Spleen (tissue), 11 donors: ENCODE data around the gene GUCY2C. TPM values are rescaled to one million over a fixed set of nuclear protein-coding genes. Genes with fewer than 3 reads are reported as not detected.

Experiments
- DNase-seq: peaks from one replicate; pipeline ENCODE4 v3.0.0-alpha.2; 2020
- H3K27ac ChIP-seq, 8 donors: fragments of 200-600 bp; sonication (generic) in 7 of 8; 1 replicate in 4 of 8; 2 replicates in 4 of 8; pipeline versions ENCODE4 v1.5.0 to v1.8.0; 2016 to 2021; ENCODE audit warnings: inconsistent platforms in 4 of 8, mild to moderate bottlenecking in 4 of 8, moderate library complexity in 1 of 8
- H3K27me3 ChIP-seq, 7 donors: fragments of 200-600 bp; sonication (generic) in 6 of 7; replicated peaks in 1 of 7; 1 replicate in 4 of 7; 2 replicates in 3 of 7; pipeline versions ENCODE4 v1.5.0 to v1.8.0; 2016 to 2021; ENCODE audit warnings: inconsistent platforms in 3 of 7, mild to moderate bottlenecking in 1 of 7
- H3K36me3 ChIP-seq, 6 donors: fragments of 200-600 bp; sonication (generic) in 5 of 6; 1 replicate in 4 of 6; 2 replicates in 2 of 6; pipeline versions ENCODE4 v1.5.0 to v1.8.0; 2016 to 2021; ENCODE audit warnings: inconsistent platforms in 2 of 6
- H3K4me1 ChIP-seq, 6 donors: fragments of 200-600 bp; sonication (generic) in 5 of 6; 1 replicate in 3 of 6; 2 replicates in 3 of 6; pipeline versions ENCODE4 v1.5.0 to v1.8.0; 2016 to 2021; ENCODE audit warnings: inconsistent platforms in 3 of 6
- H3K4me3 ChIP-seq, 8 donors: fragments of 200-600 bp; sonication (generic) in 7 of 8; 1 replicate in 4 of 8; 2 replicates in 4 of 8; pipeline versions ENCODE4 v1.5.0 to v1.8.0; 2016 to 2021; ENCODE audit warnings: inconsistent platforms in 4 of 8, mild to moderate bottlenecking in 4 of 8, moderate library complexity in 2 of 8
- H3K9me3 ChIP-seq, 8 donors: fragments of 200-600 bp; sonication (generic) in 7 of 8; 1 replicate in 4 of 8; 2 replicates in 4 of 8; pipeline versions ENCODE4 v1.5.0 to v1.8.0; 2016 to 2021; ENCODE audit warnings: inconsistent platforms in 4 of 8
- POLR2A ChIP-seq, 3 donors: fragments of 450-650 bp; IDR thresholded peaks; one replicate each; pipeline ENCODE4 v1.5.1; 2017; ENCODE audit warnings: antibody characterized with exemption in 3 of 3, mild to moderate bottlenecking in 1 of 3
- POLR2AphosphoS5 ChIP-seq, 3 donors: sonication (generic); formaldehyde crosslinking; IDR thresholded peaks; one replicate each; pipeline ENCODE4 v1.5.1; 2017; ENCODE audit warnings: antibody characterized with exemption in 3 of 3
- WGBS, 5 donors: extraction: QIAGEN DNeasy Blood & Tissue Kit in 3 of 5; methylation state at CpG; one replicate each; pipeline versions ENCODE4 v1.1.5 to v1.1.7; 2013 to 2018; 5-methylcytosine and 5-hydroxymethylcytosine counted together
- intact Hi-C: fragments of 100-400 bp; cut with DNase I; formaldehyde crosslinking; loops from one replicate; pipeline ENCODE4 v1.15.0; 2023; ENCODE audit warnings: low total_unique reads
- polyA plus RNA-seq, 3 donors: library from polyadenylated mRNA; stranded (reverse); fragments of 200-250 nt; gene quantifications; one replicate each; pipeline ENCODE4 v1.2.1, GENCODE V29; 2013
- total RNA-seq, 7 donors: library from RNA; depleted of rRNA in 3 of 7; stranded (reverse); fragments of >200 nt in 3 of 7; fragmentation: NEBNext Ultra II Directional in 4 of 7; extraction: Animal tissue kit (Norgen Biotek cat#: 25700) in 4 of 7; gene quantifications; one replicate each; pipeline versions ENCODE4 v1.1.0 to v1.2.1, GENCODE V29; 2016 to 2021
- TF ChIP-seq, protein P1 (sequence below), 11 experiments: fragments of 200-600 bp in 7 of 11; fragments of 450-650 bp in 4 of 11; sonication (generic) in 4 of 11; IDR thresholded peaks in 8 of 11; conservative IDR thresholded peaks in 3 of 11; 1 replicate in 7 of 11; 2 replicates in 4 of 11; pipeline versions ENCODE4 v1.4.0 to v1.8.0; 2016 to 2021; ENCODE audit warnings: antibody characterized with exemption in 11 of 11, inconsistent platforms in 4 of 11, mild to moderate bottlenecking in 1 of 11
- donor health status: healthy with polysubstance abuse.
- donor health status: DM: no; HTN: no; CAD: no; lungs with moderate emphysema.
- donor health status: DM: no; HTN: no; CAD: no.
- donor health status: Bipolar disorder and iron deficiency.
- donor health status: healthy.
- donor health status: DM: no; HTN: no; CAD: no.
- donor health status: DM: yes; HTN: yes; CAD: no.

The GUCY2C gene
- total and polyA plus RNA-seq, 10 donors = 0.19 to 0.35 (median 0.26) TPM; not detected in 7

DNA sequence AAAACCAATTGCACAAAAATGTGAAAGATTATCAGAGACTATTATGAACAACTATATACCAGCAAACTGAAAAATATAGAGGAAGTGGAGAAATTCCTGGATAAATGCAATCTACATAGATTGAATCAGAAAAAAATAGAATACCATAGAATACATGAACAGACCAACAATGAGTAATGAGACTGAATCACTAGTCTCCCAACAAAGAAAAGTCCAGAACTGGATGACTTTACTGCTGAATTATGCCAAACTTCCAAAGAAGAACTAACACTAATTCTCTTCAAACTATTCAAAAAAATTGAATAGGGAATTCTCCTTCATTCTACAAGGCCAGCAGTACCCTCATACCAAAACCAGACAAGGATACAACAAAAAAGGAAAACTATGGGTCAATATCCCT, 60.6 kb downstream of the GUCY2C start:
- Histone ChIP-seq H3K27ac (no peak overlapping the region), H3K4me1 (no peaks in the 10 kb centered on the region)
- intact Hi-C loops = no loop called here

DNA sequence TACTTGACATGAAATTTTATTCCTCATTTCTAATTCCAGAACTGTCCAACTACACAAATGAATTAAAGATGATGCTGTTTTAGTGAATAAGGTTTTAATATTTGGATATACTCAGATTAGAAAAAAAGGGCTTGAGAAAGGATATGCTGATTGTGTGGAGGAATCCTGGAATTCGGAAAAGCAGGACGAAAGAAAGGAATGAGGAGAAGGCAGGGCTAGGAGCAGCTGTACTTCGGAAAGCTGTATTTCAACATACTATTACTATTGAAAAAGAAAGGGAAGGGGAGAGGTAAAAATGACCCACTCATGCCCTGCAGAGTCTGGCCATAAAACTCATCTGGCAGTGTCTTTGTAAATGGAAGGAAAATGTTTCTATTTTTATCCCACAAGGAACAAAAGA, 65.6 kb downstream of the GUCY2C start:
- intact Hi-C loops = no loop called here

More for the DNA sequence above, 60.6 kb downstream of the GUCY2C start:
- H3K9me3 ChIP-seq = peaks cover 0 to 14% (median 10%) of the 10 kb centered on the region in 8 donors
- H3K36me3 ChIP-seq = no peaks in the 10 kb centered on the region
- H3K27me3 ChIP-seq = no peaks in the 10 kb centered on the region
- H3K4me3 ChIP-seq = no peak overlapping the region
- no peak for DNase-seq
- TF ChIP-seq, protein P1, sequence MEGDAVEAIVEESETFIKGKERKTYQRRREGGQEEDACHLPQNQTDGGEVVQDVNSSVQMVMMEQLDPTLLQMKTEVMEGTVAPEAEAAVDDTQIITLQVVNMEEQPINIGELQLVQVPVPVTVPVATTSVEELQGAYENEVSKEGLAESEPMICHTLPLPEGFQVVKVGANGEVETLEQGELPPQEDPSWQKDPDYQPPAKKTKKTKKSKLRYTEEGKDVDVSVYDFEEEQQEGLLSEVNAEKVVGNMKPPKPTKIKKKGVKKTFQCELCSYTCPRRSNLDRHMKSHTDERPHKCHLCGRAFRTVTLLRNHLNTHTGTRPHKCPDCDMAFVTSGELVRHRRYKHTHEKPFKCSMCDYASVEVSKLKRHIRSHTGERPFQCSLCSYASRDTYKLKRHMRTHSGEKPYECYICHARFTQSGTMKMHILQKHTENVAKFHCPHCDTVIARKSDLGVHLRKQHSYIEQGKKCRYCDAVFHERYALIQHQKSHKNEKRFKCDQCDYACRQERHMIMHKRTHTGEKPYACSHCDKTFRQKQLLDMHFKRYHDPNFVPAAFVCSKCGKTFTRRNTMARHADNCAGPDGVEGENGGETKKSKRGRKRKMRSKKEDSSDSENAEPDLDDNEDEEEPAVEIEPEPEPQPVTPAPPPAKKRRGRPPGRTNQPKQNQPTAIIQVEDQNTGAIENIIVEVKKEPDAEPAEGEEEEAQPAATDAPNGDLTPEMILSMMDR (IDR thresholded peaks at IDR 0.05 in 8 of 11, conservative IDR thresholded peaks at IDR 0.05 in 3 of 11) = no peak
- TF ChIP-seq POLR2A (IDR thresholded peaks at IDR 0.05) (no peak), POLR2AphosphoS5 (IDR thresholded peaks at IDR 0.05) (no peak)

DNA sequence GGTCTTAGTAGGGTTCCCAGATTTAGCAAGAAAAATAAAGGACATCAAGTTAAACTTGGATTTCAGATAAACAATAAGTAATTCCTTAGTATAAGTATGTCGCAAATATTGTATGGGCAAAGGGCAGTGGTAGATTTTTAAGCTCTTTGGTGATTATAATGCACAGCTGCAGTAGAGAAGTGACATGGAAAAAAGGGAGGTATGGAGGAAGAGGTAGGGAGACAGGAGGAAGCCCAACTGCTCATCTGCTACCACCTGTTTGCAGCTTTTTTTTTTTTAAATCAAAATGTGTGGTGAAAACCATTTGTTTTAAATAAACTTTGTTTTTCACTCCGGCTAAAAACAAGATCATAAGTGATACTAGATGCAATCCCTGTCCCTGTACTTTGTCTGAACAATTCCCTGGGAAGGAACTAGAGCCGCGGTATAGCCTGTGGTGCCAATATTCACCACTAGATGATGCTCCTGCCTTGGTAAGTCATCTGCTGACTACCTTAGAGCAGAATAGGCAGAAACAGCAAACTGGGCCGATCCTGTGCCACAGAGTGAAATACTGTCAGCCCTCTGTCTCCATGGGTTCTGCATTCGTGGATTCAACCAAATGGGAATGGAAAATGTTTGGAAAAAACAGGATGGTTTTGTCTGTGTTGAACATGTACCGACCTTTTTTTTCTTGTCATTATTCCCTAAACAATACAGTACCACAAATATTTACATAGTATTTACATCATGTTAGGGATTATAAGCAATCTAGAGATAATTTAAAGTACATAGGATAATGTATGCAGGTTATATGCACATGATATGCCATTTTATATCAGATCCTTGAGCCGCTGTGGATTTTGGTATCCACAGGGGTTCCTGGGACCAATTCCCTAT, 66.3 kb downstream of the GUCY2C start:
- peak; percentile 71 for DNase-seq
- Histone ChIP-seq H3K27ac (no peak overlapping the region), H3K4me3 (no peak overlapping the region), H3K4me1 (peaks cover 0 to 9% (median 5%) of the 10 kb centered on the region in 6 donors), H3K36me3 (no peaks in the 10 kb centered on the region), H3K27me3 (no peaks in the 10 kb centered on the region), H3K9me3 (no peaks in the 10 kb centered on the region)
- intact Hi-C loops = loop anchor here (10.0 kb wide), 1 partner anchor 85 kb away; no protein-coding TSS in a partner anchor
- no peak for TF ChIP-seq POLR2AphosphoS5 (IDR thresholded peaks at IDR 0.05)
- TF ChIP-seq, protein P1 (IDR thresholded peaks at IDR 0.05 in 8 of 11, conservative IDR thresholded peaks at IDR 0.05 in 3 of 11) = peak; percentile 77 to 96 (median 88)
- TF ChIP-seq POLR2A (IDR thresholded peaks at IDR 0.05) = no peak
- 22 to 27% (median 25%) methylated on average over 8 of the region's 8 CpGs for WGBS, 5 donors

More for the DNA sequence above, 65.6 kb downstream of the GUCY2C start:
- Histone ChIP-seq H3K27ac (no peak overlapping the region), H3K4me1 (peaks cover 0 to 9% (median 5%) of the 10 kb centered on the region in 6 donors), H3K27me3 (no peaks in the 10 kb centered on the region), H3K9me3 (peaks cover 0 to 2% (median under 1%) of the 10 kb centered on the region in 8 donors), H3K4me3 (no peak overlapping the region), H3K36me3 (no peaks in the 10 kb centered on the region)
- DNase-seq = no peak
- TF ChIP-seq, protein P1 (IDR thresholded peaks at IDR 0.05 in 8 of 11, conservative IDR thresholded peaks at IDR 0.05 in 3 of 11) = no peak
- TF ChIP-seq POLR2AphosphoS5 (IDR thresholded peaks at IDR 0.05) = no peak
- no peak for TF ChIP-seq POLR2A (IDR thresholded peaks at IDR 0.05)
- 44 to 69% (median 54%) methylated on average over 3 of the region's 3 CpGs for WGBS, 5 donors

DNA sequence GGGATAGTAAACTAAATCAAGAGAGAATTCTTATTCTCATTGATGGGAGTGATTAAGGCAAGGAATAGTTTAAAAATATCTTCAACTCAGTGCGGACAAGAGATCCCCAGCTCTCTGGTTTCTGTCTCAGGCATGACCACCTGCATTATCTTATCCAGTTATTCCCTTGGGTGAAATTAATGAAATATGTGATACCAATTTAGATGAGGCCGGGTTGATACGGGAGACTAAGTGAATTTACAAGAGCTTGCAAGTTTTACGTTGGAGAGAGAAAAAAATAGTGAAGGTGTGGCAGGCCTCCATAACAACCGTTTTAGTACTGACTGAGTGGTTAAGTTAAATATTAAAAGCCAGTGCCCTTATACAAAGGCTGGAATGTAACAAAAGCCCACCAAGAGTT, 67.6 kb downstream of the GUCY2C start:
- Histone ChIP-seq H3K36me3 (no peaks in the 10 kb centered on the region), H3K9me3 (no peaks in the 10 kb centered on the region), H3K27me3 (no peaks in the 10 kb centered on the region), H3K4me1 (peaks cover 0 to 9% (median 5%) of the 10 kb centered on the region in 6 donors), H3K27ac (no peak overlapping the region), H3K4me3 (no peak overlapping the region)
- intact Hi-C loops = loop anchor here (10.0 kb wide), 1 partner anchor 86 kb away; no protein-coding TSS in a partner anchor
- TF ChIP-seq, protein P1 (IDR thresholded peaks at IDR 0.05 in 8 of 11, conservative IDR thresholded peaks at IDR 0.05 in 3 of 11) = no peak
- TF ChIP-seq POLR2AphosphoS5 (IDR thresholded peaks at IDR 0.05) (no peak), POLR2A (IDR thresholded peaks at IDR 0.05) (no peak)
- 88 to 92% (median 88%) methylated on average over 5 of the region's 5 CpGs for WGBS, 5 donors
- DNase-seq = no peak
